CD4-positive, alpha-beta T cell treated with Interleukin-6 at 100 ng/mL for 8 hours (primary cell): ENCODE measurements around the gene USP49.
A peak's percentile ranks its signal among the peaks of the same experiment; 100 is the strongest.

Experiments
- DNase-seq: peaks from one replicate; pipeline ENCODE4 v3.0.0-alpha.2; 2020; ENCODE audit warnings: mixed read lengths, low spot score

Gene USP49

DNA sequence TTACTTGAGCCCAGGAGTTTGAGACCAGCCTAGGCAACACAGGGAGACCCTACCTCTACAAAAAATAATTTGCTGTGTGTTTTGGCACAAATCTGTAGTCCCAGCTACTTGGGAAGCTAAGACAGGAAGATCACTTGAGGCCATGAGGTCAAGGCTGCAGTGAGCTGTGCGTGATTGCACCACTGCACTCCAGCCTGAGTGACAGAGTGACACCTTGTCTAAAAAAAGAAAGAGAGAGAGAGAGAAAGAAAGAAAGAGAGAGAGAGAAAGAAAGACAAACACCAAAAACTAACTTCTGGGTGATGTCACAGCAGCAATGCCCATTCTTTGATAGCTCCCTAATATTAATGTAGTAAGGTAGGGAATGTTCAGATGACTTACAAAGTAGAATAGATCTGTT, 20.4 kb downstream of the USP49 start:
- DNase-seq, result no peak

DNA sequence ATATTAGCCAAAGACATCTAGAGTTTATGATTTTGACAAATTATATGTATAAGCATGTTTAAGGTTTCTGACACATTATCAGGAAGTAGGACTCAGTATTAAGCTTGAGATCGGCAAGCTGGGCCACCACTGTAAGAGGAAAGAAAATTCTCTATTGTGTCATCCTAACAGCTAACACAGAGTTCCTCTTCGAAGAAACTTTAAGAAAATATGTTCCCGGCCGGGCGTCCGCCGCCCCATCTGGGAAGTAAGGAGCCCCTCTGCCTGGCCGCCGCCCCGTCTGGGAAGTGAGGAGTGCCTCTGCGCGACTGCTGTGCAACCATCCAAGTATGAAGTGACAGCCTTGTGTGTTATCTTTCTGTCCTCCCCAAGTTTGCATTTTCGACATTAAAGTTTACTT, 23.0 kb downstream of the USP49 start:
- DNase-seq, result no peak

DNA sequence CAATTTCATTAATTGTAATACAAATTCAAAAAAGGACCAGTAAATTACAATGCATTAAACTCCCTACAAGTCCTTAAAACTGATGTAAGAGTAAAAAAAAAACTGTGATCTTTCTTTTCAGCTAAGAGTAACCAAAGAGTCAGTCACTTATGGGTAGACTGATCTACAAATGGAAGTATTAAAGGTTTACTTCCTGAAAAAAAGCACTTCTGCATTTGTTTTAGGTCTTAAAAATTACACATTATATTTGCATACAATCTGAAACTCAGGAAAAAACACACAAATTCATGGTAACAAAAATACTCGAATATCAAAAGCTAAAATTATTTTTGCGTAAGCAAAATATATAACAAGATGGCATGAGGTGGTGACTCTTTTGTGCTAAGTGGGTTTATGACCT, 23.5 kb downstream of the USP49 start:
- no peak for DNase-seq

DNA sequence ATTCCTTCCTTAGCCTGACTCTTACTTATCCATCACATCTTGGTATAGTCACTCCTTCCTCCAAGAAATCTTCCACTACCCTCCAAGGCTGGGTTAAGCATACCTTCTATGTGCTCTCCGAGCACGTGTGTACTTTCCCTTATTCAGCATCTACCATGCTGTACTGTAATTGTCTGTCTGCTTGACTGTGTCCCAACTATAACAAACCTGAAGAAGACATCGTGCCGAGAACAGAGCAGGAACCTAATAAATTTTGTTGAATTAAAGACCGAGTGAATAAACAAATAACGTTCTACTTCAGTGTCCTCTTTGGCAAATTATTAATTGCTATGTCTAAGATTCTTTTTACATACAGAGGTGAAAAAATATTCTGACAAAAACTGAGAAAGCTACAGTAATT, 35.8 kb downstream of the USP49 start:
- DNase-seq, result no peak

DNA sequence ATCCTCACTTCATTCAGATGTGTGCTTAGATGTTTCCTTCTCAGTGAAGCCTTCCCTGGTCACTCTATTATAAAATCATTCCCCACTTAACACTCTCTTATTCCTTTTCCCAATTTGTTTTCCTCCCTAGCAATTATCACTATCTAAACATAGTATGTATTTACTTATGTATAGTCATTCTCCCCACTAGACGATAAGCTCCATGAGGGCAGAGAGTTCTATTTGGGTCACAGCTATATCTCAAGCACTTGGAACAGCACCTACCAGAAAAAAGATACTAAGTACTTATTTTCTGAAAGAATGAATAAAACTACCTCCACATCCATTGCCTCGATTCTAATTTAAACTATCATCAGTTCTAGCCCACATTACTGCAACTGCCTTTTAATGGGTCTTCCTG, 36.5 kb downstream of the USP49 start:
- no peak for DNase-seq

DNA sequence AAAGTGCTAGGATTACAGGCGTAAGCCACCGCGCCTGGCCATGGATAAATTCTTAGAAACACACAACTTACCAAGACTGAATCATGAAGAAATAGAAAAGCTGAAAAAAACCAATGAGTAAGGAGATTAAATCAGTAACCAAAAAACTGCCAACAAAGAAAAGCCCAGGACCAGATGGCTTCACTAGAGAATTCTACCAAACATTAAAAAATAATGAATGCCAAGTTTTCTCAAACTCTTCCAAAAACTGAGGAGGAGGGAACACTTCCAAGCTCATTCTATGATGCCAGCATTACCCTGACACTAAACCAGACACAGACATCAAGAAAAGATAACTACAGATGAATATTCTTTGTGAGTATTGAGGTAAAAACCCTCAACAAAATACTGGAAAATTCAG, 44.3 kb downstream of the USP49 start:
- no peak for DNase-seq

DNA sequence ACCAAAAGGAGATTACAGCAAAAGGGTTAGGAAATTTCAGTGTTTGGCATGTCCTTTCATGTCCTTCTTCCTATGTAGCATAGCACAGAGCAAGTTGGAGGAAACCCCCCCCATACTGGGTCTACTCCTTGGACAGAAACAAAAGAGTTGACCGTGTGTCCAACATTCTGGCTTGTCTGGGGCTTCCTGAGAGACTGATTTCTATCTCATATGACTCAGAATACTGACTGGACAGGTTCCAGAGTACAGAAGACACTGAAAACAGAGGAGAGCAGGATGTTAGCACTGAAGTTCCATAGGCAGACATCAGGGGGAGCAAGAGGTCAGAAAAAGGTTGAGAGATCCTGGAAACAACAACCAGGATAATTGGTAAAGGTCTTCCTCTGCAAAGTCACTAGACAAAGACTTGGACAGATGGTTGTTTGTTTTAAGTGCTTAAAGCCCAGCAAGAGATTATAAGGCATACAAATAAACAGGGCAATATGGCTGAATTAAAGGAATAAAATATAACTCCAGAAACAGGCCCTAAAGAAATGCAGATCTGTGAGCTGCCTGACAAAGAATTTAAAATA, 48.4 kb downstream of the USP49 start:
- DNase-seq, result peak; percentile 47

DNA sequence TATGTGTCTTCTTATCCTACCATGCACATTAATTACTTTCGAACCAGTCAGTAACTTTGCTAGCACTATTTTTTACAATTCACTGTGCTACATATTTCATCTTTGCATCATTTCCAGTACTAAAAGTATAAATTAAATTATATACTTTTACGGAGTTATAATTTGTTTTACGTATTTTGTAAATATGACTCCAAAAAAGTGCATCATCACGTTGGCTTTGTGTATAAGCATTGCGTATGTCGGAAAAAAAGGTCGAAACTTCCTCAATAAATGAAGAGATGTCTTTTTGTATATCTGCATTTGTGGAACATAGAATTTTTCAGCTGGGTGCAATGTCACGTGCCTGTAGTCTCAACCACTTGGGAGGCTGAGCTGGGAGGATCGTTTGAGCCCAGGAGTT, 52.0 kb downstream of the USP49 start:
- no peak for DNase-seq

DNA sequence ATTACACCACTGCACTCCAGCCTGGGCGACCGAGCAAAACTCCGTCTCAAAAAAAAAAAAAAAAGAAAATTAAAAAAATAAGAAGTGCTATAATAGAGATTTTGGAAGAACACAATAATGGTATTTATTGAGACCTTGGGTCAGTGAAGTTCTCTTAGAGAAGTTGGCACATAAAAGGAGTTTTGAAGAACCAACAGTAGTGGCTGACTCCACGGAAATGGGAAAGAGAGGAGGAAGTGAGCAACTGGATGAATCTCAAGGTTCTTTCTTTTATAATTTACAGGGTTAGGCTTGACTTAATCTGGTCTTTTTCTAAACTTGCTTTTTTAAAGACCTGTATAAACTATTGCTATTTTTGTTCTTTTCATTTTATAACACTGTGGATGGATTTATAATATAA, 54.8 kb downstream of the USP49 start:
- no peak for DNase-seq

DNA sequence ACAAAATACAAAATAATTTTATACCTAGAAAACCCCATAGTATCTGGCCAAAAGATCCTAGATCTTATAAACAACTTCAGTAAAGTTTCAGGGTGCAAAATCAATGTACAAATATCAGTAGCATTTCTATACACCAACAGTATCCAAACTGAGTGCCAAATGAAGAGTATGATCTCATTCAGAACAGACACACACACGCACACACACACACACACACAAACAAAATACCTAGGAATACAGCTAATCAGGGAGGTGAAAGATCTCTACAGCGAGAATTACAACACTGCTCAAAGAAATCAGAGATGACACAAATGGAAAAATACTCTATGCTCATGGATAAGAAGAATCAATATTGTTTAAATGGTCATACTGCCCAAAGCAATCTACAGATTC, 58.5 kb downstream of the USP49 start:
- DNase-seq, result no peak

DNA sequence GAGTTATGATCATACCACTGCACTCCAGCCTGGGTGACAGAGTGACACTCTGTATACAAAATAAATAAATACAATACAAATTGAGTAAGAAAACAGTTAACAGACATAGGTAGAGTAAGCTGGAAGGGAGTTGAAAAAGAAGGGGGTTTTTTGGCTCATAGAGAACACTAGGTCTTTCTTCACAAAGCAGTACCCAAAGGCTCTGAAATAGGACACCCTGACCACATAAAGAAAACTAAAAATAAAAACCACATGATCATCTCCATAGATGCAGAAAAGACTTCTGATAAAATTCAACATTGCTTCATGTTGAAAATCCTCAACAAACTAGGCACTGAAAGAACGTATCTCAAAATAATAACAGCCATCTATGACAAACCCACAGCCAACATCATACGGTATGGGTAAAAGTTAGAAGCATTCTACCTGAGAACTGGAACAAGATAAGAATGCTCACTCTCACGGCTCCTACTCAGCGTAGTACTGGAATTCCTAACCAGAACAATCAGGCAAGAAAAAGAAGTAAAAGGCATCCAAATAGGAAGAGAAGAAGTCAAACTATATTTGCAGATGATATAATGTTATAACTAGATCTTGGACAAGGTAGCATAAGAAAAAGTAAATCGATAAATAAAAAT, 59.0 kb downstream of the USP49 start:
- no peak for DNase-seq

DNA sequence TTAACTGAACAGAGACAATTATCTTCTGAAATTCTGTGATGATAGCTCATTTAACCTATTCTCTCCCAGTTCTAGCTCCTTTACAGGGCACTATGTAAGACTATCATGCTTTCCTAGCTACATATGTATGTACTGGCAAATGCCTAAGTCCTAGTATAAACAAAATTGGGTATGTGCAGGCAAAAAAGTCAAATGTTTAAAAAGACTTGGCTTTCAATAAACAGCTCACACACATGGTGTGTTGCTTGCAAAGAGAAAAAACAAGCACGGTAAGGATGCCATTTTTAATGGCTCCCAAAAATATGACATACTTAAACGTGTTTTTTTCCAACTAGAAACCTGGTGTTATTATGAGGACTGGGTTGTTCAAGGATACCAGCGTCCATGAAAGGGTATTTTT, 62.9 kb downstream of the USP49 start:
- DNase-seq, result no peak

DNA sequence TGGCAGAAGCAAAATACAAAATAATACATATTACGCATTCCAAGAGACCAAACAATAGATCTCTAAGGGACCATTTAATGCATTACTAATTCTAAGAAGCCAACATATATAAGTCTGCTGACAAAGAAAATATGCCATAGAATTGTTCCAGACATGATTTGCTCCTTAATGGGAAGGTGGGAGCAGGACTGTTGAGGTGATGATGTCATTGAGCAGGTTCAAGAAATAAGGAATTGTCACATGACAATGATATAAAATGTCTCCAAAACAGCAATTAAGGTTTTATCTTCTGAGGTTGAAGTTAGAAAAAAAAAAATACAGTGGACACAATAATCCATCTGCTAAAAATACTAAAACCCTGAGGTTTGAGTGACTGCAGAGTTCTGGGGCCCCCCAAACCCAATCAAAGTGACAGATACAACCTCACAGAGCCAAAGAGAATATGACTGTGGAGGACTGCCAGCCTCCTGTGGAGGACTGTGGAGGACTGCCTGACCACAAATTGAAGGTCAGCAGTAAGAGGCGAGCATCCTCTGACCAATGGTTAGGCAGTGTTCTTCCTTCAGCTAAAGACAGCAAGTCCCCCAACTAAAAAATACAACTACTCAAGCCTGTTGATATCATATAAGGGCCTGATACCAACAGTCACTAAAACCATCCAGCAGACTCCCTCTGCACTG, 68.7 kb downstream of the USP49 start:
- DNase-seq, result no peak

DNA sequence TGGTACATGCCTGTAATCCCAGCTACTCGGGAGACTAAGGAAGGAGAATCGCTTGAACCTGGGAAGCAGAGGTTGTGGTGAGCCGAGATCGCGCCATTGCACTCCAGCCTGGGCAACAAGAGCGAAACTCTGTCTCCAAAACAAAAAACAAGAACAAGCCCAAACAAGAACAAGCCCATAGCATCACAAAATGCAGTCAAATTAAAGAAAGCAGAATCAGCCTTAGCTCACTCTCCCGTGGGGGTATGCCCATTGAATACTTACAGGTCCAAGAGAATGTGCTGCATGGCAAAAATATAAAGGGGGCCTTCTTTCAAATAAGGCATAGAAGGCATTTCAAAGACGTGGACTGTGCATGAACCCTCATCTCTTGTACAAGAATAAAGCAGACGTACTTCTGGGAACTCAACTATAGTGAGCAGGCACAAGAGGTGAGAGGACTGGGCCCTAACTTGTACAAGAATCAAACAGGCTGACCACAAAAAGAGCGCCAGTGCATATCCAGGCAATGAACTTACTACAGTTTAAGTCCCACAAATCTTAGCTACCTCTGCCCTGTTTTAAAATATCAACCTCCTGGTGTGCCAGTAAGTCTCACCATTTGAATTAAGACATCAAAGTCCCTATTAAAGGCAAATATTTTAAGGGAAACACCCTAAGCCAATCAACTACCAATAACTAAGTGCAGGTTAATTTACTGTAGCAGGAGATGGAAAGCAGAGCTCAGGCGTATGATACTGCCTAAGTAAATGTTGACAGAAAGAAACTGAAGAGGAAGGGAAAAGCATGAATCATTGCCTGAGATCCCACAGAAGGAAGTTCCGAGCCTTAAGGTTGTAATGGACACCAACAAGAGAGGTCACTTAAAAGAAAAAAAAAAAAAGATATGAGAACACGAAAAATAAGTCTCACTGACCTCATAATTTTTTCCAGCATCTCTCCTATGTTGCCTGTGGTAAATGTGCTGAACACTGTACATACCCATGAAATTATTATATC, 70.3 kb downstream of the USP49 start:
- DNase-seq, result no peak

DNA sequence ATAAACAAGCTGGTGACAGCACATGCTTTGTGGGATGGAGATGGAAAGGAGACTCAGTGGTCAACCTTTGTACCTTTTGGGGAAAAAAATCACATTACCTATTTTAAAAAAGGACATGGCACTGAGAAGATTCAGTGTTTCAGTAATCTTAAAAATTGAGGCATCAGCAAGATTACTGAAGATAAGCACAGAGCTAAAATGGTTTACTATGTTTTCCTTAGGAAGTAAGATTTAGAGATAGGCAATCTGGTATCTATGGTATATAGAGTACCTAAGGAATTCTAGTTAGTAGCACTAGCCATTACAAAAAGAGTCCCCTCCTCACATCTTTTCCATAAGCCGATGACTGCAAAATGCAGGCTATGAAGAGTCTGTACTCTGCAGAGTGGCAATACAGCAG, 72.0 kb downstream of the USP49 start:
- no peak for DNase-seq

DNA sequence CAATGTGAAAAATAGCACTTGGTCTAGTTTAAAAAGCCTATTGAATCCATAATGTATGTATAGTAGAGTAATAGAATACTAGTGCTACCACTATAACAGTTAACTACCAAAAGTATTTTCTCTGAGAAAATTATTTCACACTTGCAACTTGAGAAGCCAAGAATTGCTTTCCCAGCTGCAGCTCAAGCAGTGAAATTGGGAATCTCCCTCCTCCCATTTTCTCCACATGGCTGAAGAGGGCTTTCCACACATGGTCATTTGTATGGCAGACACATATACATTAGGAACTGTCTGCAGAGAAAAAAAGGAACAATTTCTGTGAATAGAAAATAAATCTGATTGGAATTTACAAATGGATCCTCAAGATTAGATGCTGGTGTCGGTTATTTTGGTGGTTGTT, 73.2 kb downstream of the USP49 start:
- DNase-seq, result no peak

DNA sequence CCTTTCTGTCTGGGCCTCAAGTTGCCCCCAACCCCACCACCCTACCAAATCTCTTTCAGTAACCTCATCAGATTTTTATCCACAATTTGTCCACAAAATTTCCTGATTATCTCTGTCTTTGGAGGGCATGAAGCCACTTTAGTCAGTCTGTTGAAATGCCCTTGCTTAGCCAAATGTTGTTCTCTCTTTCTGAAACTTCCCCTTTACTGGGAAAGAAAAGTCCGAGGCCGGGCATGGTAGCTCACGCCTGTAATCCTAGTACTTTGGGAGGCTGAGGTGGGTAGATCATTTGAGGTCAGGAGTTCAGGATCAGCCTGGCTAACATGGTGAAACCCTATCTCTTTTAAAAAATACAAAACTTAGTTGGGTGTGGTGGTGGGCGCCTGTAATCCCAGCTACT, 73.9 kb downstream of the USP49 start:
- DNase-seq, result no peak

DNA sequence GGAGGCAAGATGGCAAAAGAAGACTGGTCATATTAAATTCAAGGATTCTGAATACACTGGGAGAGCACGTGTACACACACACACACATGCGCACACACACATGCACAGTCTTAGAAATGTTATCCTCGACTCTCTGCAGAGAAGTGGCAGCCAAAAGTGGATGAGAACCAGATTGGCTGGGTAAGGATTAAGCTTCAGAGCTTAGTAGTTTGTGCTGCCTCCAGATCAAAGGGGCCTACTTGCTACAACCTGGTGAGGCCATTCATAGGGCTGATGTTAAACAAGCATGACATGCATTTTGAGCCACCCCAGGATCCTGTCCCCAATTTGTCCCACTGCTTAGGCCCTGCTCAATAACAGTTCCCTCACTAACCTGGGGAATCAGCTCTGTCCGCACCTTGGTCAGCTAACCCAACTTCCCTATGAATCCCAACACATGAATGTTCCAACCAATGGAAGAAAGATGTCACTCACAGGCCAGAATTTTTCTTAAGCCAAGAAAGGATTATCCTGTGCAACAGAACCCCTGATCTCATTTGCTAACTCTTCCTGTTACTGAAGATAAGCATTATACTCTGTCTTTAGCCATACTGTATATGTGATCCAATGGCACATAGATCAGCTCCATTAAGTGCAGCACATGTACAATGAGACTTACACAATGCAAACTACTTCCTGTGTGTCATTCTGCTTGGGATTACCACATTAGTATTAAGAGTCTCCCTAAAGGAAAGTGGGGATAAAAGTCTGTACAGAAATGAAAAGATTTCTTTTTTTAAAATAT, 76.7 kb downstream of the USP49 start:
- DNase-seq, result no peak

DNA sequence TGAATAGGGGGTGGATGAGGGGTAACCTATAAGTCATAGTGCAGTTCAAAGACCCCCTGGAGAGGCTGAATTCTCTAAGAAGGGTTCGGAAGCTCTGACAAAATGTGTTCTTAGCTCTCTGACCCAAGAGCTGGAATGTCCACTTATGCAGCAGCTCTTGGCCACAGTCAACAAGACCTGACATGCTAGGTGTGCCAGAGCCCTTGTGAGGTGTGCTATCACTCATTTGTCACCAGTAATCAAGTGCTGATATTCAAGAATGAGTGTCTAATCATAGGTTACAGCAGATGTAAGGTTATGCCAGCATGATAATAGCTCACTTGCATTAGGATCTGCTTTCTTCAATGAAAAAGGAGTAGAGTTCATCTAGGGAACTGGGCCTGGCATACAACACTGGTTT, 79.6 kb downstream of the USP49 start:
- DNase-seq, result no peak

DNA sequence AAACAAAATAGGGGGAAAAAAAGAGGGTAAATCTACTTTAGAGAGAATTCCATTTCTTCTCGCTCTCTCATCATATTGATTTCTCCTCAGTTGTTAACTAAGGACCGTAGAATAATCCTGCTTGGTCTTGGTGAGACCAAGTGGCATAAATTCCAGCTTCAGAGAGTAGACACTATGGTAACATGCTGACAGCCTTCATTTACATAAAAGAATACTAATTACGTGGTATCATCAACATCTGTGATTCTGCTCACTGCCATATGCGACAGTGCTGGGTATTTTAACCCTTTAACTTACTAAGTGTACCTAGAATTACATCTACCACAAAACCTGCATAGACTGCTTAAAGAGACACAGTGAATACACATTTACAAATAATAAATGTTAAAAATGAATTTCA, 80.5 kb downstream of the USP49 start:
- DNase-seq, result no peak

DNA sequence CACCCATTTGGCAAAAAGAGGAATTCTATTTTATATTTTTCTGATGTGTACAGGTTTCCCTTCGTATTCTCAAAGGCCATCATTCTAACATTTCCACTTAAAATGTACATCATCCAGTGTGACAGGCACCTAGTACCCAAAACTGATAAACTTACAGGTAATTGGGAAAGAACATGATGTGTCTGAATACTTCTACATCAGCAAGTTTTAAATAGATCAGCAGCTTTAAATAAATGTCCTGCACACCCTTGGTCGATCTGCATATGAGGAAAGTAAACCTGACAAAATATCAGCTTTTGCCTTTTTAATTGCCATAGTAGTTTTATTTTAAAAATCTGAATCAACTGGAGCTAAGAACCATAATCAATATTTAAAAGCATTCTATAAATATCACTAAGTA, 81.2 kb downstream of the USP49 start:
- DNase-seq, result no peak

DNA sequence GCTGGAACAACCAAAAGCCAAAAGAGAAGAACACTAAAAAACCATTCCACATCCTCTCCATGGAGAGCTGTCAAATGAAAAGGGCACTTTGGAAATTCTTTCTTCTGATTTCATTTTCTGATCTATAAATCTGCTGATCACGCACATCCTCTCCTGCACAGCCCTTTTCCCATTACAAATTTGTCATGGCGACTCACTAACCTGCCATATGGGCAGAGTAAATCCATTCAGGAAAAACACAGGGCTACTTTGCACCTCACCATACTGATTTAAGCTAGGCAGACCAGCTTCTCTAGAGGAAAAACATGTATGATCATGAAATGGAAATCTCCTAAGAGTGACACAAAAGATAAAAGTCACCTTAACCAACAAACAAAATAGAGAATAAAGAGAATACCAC, 81.7 kb downstream of the USP49 start:
- DNase-seq, result no peak
